Tibial nerve (tissue), 4 donors: ENCODE measurements around the gene PAGE1. TPM values are rescaled to one million over a fixed set of nuclear protein-coding genes. Genes with fewer than 3 reads are reported as not detected.

Experiments
- DNase-seq, 2 donors: peaks; one replicate each; pipeline ENCODE4 v3.0.0-alpha.2; 2019; ENCODE audit warnings: low spot score in 2 of 2
- H3K27ac ChIP-seq, 4 donors: fragments of 200-600 bp; sonication (generic) in 3 of 4; one replicate each; pipeline ENCODE4 v1.5.1; 2017 to 2019; ENCODE audit warnings: mild to moderate bottlenecking in 1 of 4
- H3K27me3 ChIP-seq, 2 donors: fragments of 200-600 bp; sonication (generic) in 1 of 2; one replicate each; pipeline versions ENCODE4 v1.5.1 to v1.6.0; 2017 to 2019
- H3K36me3 ChIP-seq, 3 donors: fragments of 200-600 bp; sonication (generic); one replicate each; pipeline ENCODE4 v1.5.1; 2018 to 2019
- H3K4me1 ChIP-seq, 4 donors: fragments of 200-600 bp; sonication (generic) in 3 of 4; one replicate each; pipeline ENCODE4 v1.5.1; 2017 to 2019
- H3K4me3 ChIP-seq, 4 donors: fragments of 200-600 bp; sonication (generic) in 3 of 4; one replicate each; pipeline ENCODE4 v1.5.1; 2017 to 2019; ENCODE audit warnings: mild to moderate bottlenecking in 1 of 4, moderate library complexity in 1 of 4
- H3K9me3 ChIP-seq, 4 donors: fragments of 200-600 bp; sonication (generic) in 3 of 4; one replicate each; pipeline ENCODE4 v1.5.1; 2017 to 2019
- EP300 ChIP-seq, 2 donors: sonication (generic); formaldehyde crosslinking; IDR thresholded peaks; one replicate each; pipeline ENCODE4 v1.6.1; 2017; ENCODE audit warnings: antibody characterized with exemption in 2 of 2, mild to moderate bottlenecking in 1 of 2
- POLR2A ChIP-seq, 2 donors: fragments of 450-650 bp; IDR thresholded peaks; one replicate each; pipeline ENCODE4 v1.6.1; 2017; ENCODE audit warnings: antibody characterized with exemption in 2 of 2, mild to moderate bottlenecking in 2 of 2, moderate library complexity in 2 of 2
- WGBS, 2 donors: methylation state at CpG; one replicate each; pipeline ENCODE4 v1.1.5; 2018; 5-methylcytosine and 5-hydroxymethylcytosine counted together
- total RNA-seq, 4 donors: library from RNA; depleted of rRNA; stranded (reverse); fragments of >200 nt; gene quantifications; one replicate each; pipeline ENCODE4 v1.1.0, GENCODE V29; 2016
- TF ChIP-seq, protein P1 (sequence below), 5 experiments: fragments of 200-600 bp in 3 of 5; fragments of 450-650 bp in 2 of 5; sonication (generic) in 3 of 5; IDR thresholded peaks; one replicate each; pipeline ENCODE4 v1.5.1; 2016 to 2019; ENCODE audit warnings: antibody characterized with exemption in 5 of 5, mild to moderate bottlenecking in 3 of 5, moderate library complexity in 2 of 5

PAGE1 gene
- total RNA-seq, 4 donors from 2014 or later = not detected

DNA sequence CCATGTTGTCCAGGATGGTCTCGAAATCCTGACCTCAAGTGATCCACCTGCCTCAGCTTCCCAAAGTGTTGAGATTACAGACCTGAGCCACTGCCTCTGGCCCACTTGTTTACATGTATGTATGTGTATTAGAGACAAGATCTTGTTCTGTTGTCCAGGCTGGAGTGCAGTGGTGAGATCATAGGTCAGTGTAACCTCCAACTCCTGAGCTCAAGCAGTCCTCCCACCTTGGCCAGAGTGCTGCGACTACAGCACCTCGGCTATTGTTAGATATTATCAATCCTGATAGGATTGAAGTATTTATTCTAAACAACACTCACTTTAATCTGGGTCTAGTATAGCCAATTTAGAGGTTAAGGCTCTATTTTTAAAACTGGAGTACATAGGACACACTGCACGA is 36.0 kb downstream of the PAGE1 start:
- H3K36me3 ChIP-seq = no peaks in the 10 kb centered on the region
- H3K27me3 ChIP-seq = peaks cover 0 to 6% of the 10 kb centered on the region in 2 donors
- H3K27ac ChIP-seq = no peak overlapping the region
- H3K9me3 ChIP-seq = no peaks in the 10 kb centered on the region
- WGBS, 2 donors = 61% methylated on average over 2 to 4 of the region's 4 CpGs
- no peaks in the 10 kb centered on the region for H3K4me1 ChIP-seq
- TF ChIP-seq POLR2A (IDR thresholded peaks at IDR 0.05) = no peak
- TF ChIP-seq, protein P1, sequence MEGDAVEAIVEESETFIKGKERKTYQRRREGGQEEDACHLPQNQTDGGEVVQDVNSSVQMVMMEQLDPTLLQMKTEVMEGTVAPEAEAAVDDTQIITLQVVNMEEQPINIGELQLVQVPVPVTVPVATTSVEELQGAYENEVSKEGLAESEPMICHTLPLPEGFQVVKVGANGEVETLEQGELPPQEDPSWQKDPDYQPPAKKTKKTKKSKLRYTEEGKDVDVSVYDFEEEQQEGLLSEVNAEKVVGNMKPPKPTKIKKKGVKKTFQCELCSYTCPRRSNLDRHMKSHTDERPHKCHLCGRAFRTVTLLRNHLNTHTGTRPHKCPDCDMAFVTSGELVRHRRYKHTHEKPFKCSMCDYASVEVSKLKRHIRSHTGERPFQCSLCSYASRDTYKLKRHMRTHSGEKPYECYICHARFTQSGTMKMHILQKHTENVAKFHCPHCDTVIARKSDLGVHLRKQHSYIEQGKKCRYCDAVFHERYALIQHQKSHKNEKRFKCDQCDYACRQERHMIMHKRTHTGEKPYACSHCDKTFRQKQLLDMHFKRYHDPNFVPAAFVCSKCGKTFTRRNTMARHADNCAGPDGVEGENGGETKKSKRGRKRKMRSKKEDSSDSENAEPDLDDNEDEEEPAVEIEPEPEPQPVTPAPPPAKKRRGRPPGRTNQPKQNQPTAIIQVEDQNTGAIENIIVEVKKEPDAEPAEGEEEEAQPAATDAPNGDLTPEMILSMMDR (IDR thresholded peaks at IDR 0.05) = no peak
- no peak for TF ChIP-seq EP300 (IDR thresholded peaks at IDR 0.05)
- DNase-seq = no peak
- no peak overlapping the region for H3K4me3 ChIP-seq

DNA sequence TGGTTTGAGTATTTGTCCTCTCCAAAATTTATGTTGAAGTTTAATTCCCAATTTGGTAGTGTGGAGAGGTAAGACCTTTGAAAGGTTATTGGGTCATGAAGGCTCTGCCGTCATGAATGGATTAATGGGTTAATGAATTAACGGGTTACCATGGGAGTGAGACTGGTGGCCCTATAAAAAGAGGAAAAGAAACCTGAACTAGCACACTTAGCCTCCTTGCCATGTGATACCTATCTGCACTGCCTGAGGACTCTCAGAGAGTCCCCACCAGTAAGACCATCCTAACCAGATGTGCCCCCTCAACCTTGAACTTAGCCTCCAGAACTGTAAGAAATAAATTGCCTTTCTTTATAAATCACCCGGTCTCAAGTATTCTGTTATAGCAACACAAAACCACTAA is 39.3 kb downstream of the PAGE1 start:
- Histone ChIP-seq H3K36me3 (no peaks in the 10 kb centered on the region), H3K4me3 (no peak overlapping the region), H3K27ac (no peak overlapping the region), H3K4me1 (no peaks in the 10 kb centered on the region), H3K9me3 (no peaks in the 10 kb centered on the region), H3K27me3 (peaks cover 0 to 6% of the 10 kb centered on the region in 2 donors)
- no peak for DNase-seq
- WGBS, 2 donors = 72 to 75% methylated on average over 3 of the region's 3 CpGs
- TF ChIP-seq, protein P1 (IDR thresholded peaks at IDR 0.05) = no peak
- TF ChIP-seq POLR2A (IDR thresholded peaks at IDR 0.05) (no peak), EP300 (IDR thresholded peaks at IDR 0.05) (no peak)

DNA sequence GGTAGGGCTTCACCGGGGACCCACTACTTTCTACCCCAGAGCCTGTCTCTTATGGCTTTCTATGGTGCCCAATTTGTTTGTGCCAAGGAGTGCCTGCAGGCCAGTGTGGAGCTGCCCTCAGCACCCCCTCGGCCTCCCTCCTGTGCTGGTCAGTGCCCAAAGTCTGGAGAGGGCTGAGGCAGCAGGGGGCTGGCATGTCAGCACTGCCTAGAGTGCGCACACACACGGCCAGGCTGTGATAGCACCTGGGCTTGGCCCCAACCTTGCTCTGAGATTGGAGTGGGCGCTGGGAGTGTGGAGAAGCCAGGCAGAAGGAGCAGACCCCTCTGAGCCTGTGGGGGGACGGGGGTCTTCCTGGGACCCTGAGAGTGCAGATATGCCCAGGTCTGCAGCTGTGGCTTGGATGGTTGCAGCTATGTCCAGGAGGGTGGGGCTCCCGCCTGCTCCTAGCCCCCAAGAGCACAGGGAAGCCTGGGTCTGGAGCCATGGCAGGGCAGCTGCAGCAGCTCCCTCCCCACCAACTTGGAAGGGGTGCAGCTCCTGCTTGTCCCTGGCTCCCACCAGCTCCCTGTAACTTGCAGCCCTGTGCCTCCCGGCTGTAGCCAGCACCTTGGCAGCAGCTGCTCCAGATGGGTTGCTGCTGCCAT is 50.7 kb downstream of the PAGE1 start:
- Histone ChIP-seq H3K9me3 (no peaks in the 10 kb centered on the region), H3K4me1 (no peaks in the 10 kb centered on the region), H3K4me3 (no peak overlapping the region), H3K27me3 (peaks cover 0 to 26% of the 10 kb centered on the region in 2 donors), H3K27ac (no peak overlapping the region), H3K36me3 (no peaks in the 10 kb centered on the region)
- WGBS, 2 donors = 75 to 88% methylated on average over 5 to 8 of the region's 8 CpGs
- DNase-seq = no peak
- TF ChIP-seq EP300 (IDR thresholded peaks at IDR 0.05) = no peak
- TF ChIP-seq, protein P1 (IDR thresholded peaks at IDR 0.05) = no peak
- no peak for TF ChIP-seq POLR2A (IDR thresholded peaks at IDR 0.05)

Other genes with a start within 250 kb of the PAGE1 start
- gene GAGE12C, start 163.8 kb downstream of the PAGE1 start, total RNA-seq = not detected
- gene GAGE12D, start 154.3 kb downstream of the PAGE1 start, total RNA-seq = not detected
- not detected for gene GAGE12E, start 144.7 kb downstream of the PAGE1 start, total RNA-seq
- gene GAGE12F, start 135.1 kb downstream of the PAGE1 start, total RNA-seq = not detected
- not detected for gene GAGE12G, start 125.6 kb downstream of the PAGE1 start, total RNA-seq
- gene GAGE12H, start 116.0 kb downstream of the PAGE1 start, total RNA-seq = not detected
- gene GAGE2A, start 106.5 kb downstream of the PAGE1 start, total RNA-seq = not detected
- gene GAGE1, start 97.0 kb downstream of the PAGE1 start, total RNA-seq = not detected
- gene PAGE4, start 133.3 kb upstream of the PAGE1 start, total RNA-seq = not detected
- 1 to 10 TPM; 1.3 to 3.6 (median 2.7) TPM for gene USP27X, start 183.5 kb upstream of the PAGE1 start, total RNA-seq
- 1 to 10 TPM; 5.7 to 9.8 (median 7.4) TPM for gene CLCN5, start 226.6 kb upstream of the PAGE1 start, total RNA-seq